ENCODE measurements around the gene RPTOR.
"Not testable (repeated sequence)": the region's sequence is repeated elsewhere in the genome, so short reads cannot be mapped to it uniquely, and the experiment has no call there.

The RPTOR gene

DNA sequence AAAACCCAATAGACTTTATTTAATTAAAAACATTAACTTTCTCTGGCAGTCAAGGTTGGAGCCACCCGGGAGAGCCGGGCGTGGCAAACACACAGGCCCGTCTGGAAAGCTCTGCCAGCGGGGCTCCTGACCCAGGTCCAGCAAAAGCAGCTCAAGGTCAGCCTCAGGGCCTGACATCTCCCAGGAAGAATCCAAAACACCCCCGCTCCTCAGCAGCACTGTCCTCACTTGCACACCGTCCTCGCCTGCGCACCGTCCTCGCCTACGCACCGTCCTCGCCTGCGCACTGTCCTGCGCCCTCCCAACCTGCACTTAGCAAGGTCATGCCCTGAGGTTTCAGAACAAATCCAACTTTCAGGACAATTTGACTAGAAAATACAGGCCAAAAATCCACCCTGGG lies 31.4 kb upstream of the RPTOR start:
- DNase-seq: no peak

- DNase-seq: no peak
These were observed 30.7 kb upstream of the RPTOR start for GRCh38 chr17:80513892-80514291.

- DNase-seq: no peak
These were observed 28.3 kb upstream of the RPTOR start for GRCh38 chr17:80516171-80516932.

DNA sequence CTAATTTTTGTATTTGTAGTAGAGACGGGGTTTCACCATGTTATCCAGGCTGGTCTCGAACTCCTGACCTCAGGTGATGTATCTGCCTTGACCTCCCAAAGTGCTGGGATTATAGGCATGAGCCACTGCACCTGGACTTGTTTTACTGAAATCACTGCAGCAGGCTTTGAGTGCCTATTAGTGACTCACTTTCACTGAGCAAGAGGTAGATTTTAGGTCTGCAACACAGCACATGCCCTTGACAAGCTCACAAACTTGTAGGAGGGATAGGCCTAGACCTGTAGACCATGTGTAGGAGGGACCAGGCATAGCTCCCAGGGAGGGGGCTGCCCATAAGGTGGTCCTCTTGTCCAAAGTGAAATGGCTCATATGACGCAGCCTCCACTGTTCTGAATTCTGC lies 27.0 kb upstream of the RPTOR start:
- DNase-seq: no peak

GRCh38 chr17:80518392-80518791 lies 26.2 kb upstream of the RPTOR start:
- DNase-seq: no peak

DNA sequence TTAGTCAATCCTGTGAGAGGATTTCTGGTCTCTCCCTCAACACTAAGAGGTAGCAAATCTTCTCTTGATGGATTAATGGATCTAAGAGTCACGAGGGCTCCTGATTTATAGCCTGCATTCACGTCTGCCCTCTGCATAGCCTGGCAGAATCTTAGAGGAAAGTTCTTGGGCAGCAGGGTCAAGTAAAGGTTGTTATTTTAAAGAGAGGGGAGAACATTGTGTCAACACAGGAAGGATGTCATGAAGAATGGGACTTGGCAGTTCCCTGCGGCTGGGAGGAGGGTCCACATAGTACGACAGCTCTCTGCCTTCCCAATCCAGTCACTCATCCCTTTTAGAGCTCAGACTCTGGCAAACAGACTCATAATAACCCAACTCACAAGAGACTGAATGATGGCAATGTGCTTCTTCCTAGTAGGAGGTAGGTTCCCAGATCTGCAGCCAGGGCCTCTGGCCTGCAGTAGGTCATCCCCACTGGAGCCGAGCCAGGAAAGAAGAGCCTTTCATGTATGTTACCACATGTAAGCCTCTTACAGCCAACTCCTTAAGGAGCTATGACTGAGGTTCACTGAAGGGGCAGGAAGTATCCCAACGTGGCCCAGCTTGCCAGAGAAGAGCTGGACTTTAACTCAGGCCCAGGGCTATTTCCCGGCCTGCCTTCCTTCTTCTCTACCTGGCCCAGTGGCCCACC lies 25.4 kb upstream of the RPTOR start:
- no peak for DNase-seq

- no peak for DNase-seq
These were observed 23.7 kb upstream of the RPTOR start for GRCh38 chr17:80520810-80521455.

GRCh38 chr17:80523054-80523744 lies 21.4 kb upstream of the RPTOR start:
- no peak for DNase-seq

GRCh38 chr17:80523956-80524712 lies 20.5 kb upstream of the RPTOR start:
- no peak for DNase-seq

GRCh38 chr17:80526116-80526910 lies 18.3 kb upstream of the RPTOR start:
- DNase-seq: no peak

GRCh38 chr17:80527016-80527645 lies 17.5 kb upstream of the RPTOR start:
- no peak for DNase-seq

- no peak for DNase-seq
These were observed 16.1 kb upstream of the RPTOR start for GRCh38 chr17:80528536-80528935.

DNA sequence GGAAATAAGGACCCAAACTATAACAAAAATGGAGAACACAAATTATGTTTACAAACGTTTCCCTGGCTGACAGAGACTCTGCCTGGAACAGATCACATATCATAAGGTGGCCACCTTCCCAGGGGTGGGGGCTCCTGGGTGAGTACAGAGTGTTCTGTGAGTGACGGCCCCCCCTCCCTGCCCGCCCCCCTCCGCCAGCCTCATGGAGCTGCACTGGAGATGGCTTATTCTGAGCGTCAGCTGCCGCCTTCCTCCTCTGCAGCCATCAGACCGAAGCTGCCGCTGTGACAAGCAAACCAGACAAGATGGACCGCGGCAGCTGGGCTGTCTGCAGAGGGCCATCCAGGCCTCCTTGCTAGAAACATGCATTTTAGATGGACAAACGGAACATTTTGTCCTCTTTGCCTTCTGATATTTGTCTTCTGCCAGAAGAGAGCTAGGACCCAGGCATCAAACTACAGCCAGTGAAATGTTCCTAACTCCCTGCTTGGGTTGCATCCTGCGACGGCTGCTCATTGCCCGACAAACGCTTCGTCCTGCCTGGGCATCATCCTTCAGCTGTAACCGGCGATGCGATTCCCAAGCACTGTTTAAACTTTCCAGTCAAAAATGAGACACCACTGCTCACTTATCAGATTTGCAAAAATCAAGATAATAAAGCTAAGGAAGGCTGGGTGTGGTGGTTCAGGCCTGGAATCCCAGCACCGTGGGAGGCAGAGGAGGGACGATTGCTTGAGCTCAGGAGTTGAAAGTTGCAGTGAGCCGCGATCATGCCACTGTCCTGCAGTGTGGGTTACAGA lies 15.3 kb upstream of the RPTOR start:
- no peak for DNase-seq

- no peak for DNase-seq
These were observed 14.7 kb upstream of the RPTOR start for GRCh38 chr17:80529904-80530292.

DNA sequence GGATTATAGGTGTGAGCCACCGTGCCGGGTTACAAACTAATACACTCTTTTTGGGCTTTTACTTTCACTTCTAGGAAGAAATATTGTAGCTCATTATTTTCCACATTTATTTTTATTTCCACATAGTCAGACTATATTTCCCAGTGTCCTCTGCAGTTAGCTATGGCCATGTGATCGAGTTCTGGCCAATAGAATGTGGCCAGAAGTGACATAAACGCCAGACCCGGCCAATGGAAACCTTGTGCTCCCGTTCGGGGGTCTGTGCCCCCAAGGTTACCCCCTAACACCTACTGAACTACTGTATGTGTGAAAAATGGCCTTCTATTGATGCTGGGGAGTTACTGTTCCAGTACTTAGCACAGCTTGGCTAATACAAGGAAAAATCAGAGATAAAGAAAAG lies 13.2 kb upstream of the RPTOR start:
- DNase-seq: no peak

DNA sequence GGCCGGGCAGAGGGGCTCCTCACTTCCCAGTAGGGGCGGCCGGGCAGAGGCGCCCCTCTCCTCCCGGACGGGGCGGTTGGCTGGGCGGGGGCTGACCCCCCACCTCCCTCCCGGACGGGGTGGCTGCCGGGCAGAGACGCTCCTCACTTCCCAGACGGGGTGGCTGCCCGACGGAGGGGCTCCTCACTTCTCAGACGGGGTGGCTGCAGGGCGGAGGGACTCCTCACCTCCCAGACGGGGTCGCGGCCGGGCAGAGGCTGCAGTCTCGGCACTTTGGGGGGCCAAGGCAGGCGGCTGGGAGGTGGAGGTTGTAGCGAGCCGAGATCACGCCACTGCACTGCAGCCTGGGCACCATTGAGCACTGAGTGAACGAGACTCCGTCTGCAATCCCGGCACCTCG lies 7.3 kb upstream of the RPTOR start:
- DNase-seq: not testable (repeated sequence)

- no peak for DNase-seq
These were observed 6.2 kb upstream of the RPTOR start for GRCh38 chr17:80538484-80538883.

DNA sequence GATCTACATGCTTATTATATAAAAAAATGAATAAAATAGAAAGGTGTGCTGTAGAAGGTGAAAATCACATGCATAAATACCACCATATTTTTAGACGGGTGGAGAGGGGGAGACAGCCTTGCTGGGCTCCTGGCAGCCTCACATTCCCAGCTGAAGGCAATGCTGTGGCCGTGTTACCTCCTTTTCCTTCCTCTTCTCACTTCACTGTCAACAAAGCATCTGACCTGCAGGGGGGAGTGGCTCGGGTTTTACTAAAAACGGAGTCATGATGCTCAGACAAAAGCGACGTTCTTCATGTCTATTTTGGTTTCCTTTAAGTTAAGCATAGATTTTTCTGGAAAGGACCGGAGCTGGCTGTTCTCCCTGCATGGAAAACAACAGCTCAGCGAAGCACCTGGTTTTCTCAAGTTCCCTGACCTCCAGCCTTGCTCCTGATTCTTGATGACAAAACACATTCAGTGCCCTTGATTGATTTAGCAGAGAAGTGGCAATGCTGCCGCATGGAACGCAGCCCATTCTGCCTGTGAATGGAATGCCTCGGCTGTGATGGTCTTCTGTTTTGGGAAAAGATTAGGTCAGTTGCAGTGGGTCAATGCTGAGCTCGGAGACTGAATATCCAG lies 5.5 kb upstream of the RPTOR start:
- no peak for DNase-seq

DNA sequence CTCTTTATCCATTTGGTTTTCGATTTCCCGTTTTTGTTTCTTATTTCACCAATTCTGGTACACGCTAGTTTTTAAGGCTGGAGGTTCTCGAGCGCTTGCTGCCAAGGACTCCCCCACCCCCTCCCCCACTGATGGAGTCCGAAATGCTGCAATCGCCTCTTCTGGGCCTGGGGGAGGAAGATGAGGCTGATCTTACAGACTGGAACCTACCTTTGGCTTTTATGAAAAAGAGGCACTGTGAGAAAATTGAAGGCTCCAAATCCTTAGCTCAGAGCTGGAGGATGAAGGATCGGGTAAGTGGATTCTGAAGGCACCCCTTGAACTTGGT lies 825 bp downstream of the RPTOR start:
- no peak for DNase-seq

DNA sequence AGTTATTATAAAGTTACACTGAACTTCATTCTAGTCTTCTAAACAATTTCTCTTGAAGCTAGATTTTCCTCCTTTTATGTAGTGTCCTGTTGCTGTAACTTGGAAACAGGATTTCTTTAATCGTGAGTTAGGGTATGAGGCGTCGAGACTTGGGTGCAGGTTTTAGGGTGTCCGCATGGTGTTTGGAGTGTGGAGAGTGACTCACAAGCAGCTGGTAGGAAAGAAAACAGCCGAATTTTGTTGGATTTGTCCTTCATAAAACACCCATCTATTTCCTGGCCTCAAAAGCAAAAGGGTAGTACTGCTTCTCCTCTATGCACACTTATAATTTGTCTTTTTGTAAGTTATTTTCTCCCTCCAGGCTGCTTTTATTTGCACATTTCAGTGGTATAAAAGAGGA lies 1.6 kb downstream of the RPTOR start:
- no peak for DNase-seq

Measured in CD4-positive, alpha-beta T cell treated with Interleukin-1 beta for 1 hour (primary cell).